ENCODE measurements around the gene SLC44A1.

SLC44A1 gene

DNA sequence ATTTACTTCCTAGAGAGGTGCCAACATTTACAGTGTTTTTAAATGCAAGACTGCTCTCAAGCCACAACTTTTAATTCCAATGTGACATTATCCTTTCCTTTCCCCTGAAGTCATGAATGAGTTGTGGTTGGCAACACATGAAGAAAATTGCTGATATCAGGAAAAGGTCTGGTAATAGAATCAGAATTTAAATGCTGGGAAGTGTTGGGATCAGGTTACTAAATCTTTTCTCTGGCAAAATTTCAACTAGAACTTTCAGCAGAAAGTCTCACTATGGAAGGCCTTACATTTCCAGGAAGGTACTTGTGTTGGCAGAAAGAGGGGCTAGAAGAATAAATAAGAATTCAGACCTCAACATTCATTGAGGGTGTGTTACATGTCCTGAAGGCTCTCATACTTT, 10.6 kb upstream of the SLC44A1 start:
- Histone ChIP-seq H3K27ac (no peak overlapping the region), H3K36me3 (no peaks in the 10 kb centered on the region), H3K27me3 (no peaks in the 10 kb centered on the region), H3K4me1 (no peaks in the 10 kb centered on the region), H3K4me3 (no peak overlapping the region), H3K9me3 (no peaks in the 10 kb centered on the region)
- no peak for DNase-seq
- intact Hi-C loops (cut with DNase I; ENCODE audit: low total_unique reads) = no loop called here
- TF ChIP-seq, protein P1, sequence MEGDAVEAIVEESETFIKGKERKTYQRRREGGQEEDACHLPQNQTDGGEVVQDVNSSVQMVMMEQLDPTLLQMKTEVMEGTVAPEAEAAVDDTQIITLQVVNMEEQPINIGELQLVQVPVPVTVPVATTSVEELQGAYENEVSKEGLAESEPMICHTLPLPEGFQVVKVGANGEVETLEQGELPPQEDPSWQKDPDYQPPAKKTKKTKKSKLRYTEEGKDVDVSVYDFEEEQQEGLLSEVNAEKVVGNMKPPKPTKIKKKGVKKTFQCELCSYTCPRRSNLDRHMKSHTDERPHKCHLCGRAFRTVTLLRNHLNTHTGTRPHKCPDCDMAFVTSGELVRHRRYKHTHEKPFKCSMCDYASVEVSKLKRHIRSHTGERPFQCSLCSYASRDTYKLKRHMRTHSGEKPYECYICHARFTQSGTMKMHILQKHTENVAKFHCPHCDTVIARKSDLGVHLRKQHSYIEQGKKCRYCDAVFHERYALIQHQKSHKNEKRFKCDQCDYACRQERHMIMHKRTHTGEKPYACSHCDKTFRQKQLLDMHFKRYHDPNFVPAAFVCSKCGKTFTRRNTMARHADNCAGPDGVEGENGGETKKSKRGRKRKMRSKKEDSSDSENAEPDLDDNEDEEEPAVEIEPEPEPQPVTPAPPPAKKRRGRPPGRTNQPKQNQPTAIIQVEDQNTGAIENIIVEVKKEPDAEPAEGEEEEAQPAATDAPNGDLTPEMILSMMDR (IDR thresholded peaks at IDR 0.05) = no peak

DNA sequence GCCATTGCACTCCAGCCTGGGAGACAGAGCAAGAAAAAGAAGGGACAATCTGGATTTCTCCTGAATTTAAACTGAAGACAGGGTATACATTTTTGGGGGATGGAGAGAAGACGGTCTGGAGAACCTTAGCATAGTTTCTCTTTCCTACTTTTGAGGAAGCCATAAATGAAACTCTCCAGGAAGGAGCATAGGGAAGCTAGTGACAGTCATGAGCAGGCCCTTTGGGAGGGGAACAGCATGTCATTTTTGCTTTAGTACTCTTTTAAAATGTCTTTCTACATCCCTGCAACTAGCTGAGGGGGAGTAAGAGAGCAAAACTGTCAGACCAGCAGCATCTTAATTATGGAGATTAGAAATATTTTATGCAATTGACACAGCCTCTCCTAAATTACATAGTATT, 8.2 kb upstream of the SLC44A1 start:
- no peaks in the 10 kb centered on the region for H3K9me3 ChIP-seq
- no peaks in the 10 kb centered on the region for H3K36me3 ChIP-seq
- DNase-seq = no peak
- H3K4me3 ChIP-seq = no peak overlapping the region
- intact Hi-C loops (cut with DNase I; ENCODE audit: low total_unique reads) = no loop called here
- H3K4me1 ChIP-seq = peaks cover 0 to 6% (median 4%) of the 10 kb centered on the region in 4 donors
- H3K27me3 ChIP-seq = no peaks in the 10 kb centered on the region
- TF ChIP-seq, protein P1 (IDR thresholded peaks at IDR 0.05) = no peak
- no peak overlapping the region for H3K27ac ChIP-seq

DNA sequence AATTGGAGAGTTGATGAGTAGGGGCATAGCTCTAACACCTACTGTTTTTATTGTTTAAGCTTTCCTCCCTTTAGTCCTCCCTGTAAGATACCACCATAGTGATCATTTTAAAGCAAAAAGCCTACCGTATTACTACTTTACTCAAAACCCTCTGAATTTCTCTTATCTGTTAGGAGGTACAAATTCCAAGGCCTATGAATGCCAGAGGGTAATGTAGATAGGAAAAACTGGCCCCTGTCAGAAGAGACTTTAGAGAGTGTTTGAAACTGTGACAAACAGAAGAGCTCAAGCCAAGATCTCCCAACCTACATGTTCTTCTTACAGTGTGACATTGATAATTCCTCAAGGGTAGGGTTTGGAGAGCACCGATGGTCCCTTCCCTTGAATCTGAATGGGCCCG, 7.2 kb upstream of the SLC44A1 start:
- H3K36me3 ChIP-seq = no peaks in the 10 kb centered on the region
- intact Hi-C loops (cut with DNase I; ENCODE audit: low total_unique reads) = no loop called here
- H3K27ac ChIP-seq = no peak overlapping the region
- no peaks in the 10 kb centered on the region for H3K27me3 ChIP-seq
- no peaks in the 10 kb centered on the region for H3K9me3 ChIP-seq
- H3K4me1 ChIP-seq = peaks cover 0 to 16% (median 13%) of the 10 kb centered on the region in 4 donors
- no peak for DNase-seq
- TF ChIP-seq, protein P1 (IDR thresholded peaks at IDR 0.05) = no peak
- H3K4me3 ChIP-seq = no peak overlapping the region

DNA sequence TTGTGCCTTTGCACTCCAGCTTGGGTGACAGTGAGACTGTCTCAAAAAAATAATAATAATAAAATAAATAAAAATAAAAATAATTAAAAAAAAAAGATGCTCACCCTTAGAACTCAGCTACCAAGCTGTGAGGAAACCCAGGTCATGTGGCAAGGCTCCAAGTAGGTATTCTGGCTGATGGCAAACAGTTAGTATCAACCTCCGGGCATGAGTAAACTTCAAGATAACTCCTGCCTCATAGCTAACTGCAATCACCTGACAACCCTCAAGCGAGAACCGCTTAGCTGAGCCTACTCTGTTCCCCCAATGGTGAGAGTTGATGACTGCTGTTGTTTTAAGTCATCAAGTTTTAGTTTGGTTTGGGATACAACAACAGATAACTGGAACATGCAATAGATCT, 6.1 kb upstream of the SLC44A1 start:
- TF ChIP-seq, protein P1 (IDR thresholded peaks at IDR 0.05) = no peak
- no peak for DNase-seq

DNA sequence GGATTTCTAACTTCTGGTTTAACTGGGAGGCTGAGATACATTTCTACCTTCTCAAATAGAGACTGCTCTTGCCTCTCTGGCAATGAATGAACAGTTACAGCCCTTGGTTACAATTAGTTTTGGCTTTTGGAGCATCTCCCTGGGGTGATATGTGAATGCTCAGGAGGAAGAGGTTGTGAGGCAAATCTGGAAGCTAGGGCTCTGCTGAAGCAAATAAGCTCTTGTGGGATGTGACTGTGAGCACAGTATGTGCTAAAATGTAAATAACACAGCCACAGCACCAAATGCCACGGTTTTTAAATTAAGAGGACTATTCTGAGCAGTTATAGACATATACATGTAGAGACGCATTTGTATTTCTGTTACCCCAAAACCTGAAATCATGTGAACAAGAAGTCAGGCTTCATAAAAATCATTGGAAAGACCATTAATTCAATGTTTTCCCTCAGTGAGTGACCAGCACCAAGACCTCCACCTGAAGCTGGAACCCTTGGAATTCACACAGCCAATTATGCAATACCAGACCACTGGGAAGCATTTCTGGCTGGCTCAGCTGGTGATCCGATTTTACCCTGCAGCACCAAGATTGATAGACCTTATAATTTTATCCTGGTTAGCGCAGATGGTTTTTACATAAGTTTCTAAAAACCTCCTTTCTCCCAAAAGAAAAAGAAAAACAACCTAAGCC, 3.0 kb upstream of the SLC44A1 start:
- Histone ChIP-seq H3K4me1 (peaks cover 0 to 30% (median 17%) of the 10 kb centered on the region in 4 donors), H3K27me3 (no peaks in the 10 kb centered on the region), H3K9me3 (peaks cover 0 to 6% (median 0%) of the 10 kb centered on the region in 3 donors), H3K36me3 (no peaks in the 10 kb centered on the region), H3K27ac (peak overlapping the region in 1 of 2 donors; percentile 87), H3K4me3 (no peak overlapping the region)
- intact Hi-C loops (cut with DNase I; ENCODE audit: low total_unique reads) = no loop called here
- no peak for DNase-seq
- TF ChIP-seq, protein P1 (IDR thresholded peaks at IDR 0.05) = no peak

More for the DNA sequence above, 6.1 kb upstream of the SLC44A1 start:
- Histone ChIP-seq H3K9me3 (peaks cover 0 to 4% (median 0%) of the 10 kb centered on the region in 3 donors), H3K27ac (no peak overlapping the region), H3K36me3 (no peaks in the 10 kb centered on the region), H3K27me3 (no peaks in the 10 kb centered on the region), H3K4me1 (peaks cover 0 to 23% (median 17%) of the 10 kb centered on the region in 4 donors), H3K4me3 (no peak overlapping the region)
- intact Hi-C loops (cut with DNase I; ENCODE audit: low total_unique reads) = no loop called here
